Neuronal stem cell (in vitro differentiated cells): ENCODE data around the gene FAH.

Experiments
- DNase-seq: peaks from one replicate; pipeline ENCODE4 v3.0.0-alpha.2; 2013; ENCODE audit warnings: low spot score
- H2AFZ ChIP-seq: one replicate; pipeline ENCODE4 v1.6.1; 2013; ENCODE audit warnings: mild to moderate bottlenecking, low read length, inconsistent platforms
- H2AK5ac ChIP-seq: 2 replicates; pipeline ENCODE4 v1.6.1; 2013; ENCODE audit warnings: low read depth, mild to moderate bottlenecking, inconsistent platforms, low read length, moderate library complexity, mixed read lengths
- H2BK120ac ChIP-seq: 2 replicates; pipeline ENCODE4 v1.6.1; 2013; ENCODE audit warnings: low read depth, mild to moderate bottlenecking, inconsistent platforms, low read length, moderate library complexity, mixed read lengths
- H2BK12ac ChIP-seq: one replicate; pipeline ENCODE4 v1.6.1; 2013; ENCODE audit warnings: low read length, inconsistent platforms
- H2BK15ac ChIP-seq: 2 replicates; pipeline ENCODE4 v1.6.1; 2013; ENCODE audit warnings: mild to moderate bottlenecking, low read length, inconsistent platforms, mixed read lengths
- H2BK5ac ChIP-seq: one replicate; pipeline ENCODE4 v1.6.1; 2013; ENCODE audit warnings: inconsistent platforms, mild to moderate bottlenecking, low read length, moderate library complexity
- H3K14ac ChIP-seq: one replicate; pipeline ENCODE4 v1.6.1; 2013; ENCODE audit warnings: low read length, inconsistent platforms
- H3K18ac ChIP-seq: 2 replicates; pipeline ENCODE4 v1.6.1; 2013; ENCODE audit warnings: low read length, inconsistent platforms
- H3K23ac ChIP-seq: 2 replicates; pipeline ENCODE4 v1.6.1; 2013; ENCODE audit warnings: low read depth, mild to moderate bottlenecking, mixed read lengths, low read length, inconsistent platforms; ENCODE audit not compliant: poor library complexity
- H3K27ac ChIP-seq: replicated peaks from 3 replicates; pipeline ENCODE4 v1.5.1; 2013; ENCODE audit warnings: low read length, inconsistent platforms
- H3K27me3 ChIP-seq, 3 experiments: 2 replicates each; pipeline ENCODE4 v1.6.1; 2013; ENCODE audit warnings: low read length in 3 of 3, mild to moderate bottlenecking in 2 of 3, inconsistent platforms in 1 of 3, low read depth in 1 of 3, mixed read lengths in 1 of 3, moderate library complexity in 1 of 3; ENCODE audit not compliant: control insufficient read depth in 3 of 3, insufficient read depth in 3 of 3
- H3K36me3 ChIP-seq, 2 donors: replicated peaks in 1 of 2; 2 replicates each; pipeline ENCODE4 v1.6.1; 2013; ENCODE audit warnings: low read length in 2 of 2; ENCODE audit not compliant: control insufficient read depth in 2 of 2, insufficient read depth in 2 of 2
- H3K4ac ChIP-seq: 2 replicates; pipeline ENCODE4 v1.6.1; 2013; ENCODE audit warnings: inconsistent platforms, mild to moderate bottlenecking, low read length, moderate library complexity
- H3K4me1 ChIP-seq, 2 donors: 1 replicate in 1 of 2; 2 replicates in 1 of 2; pipeline ENCODE4 v1.6.1; 2013; ENCODE audit warnings: low read length in 2 of 2, low read depth in 1 of 2; ENCODE audit not compliant: control insufficient read depth in 2 of 2, insufficient read depth in 1 of 2
- H3K4me2 ChIP-seq: one replicate; pipeline ENCODE4 v1.6.1; 2013; ENCODE audit warnings: mild to moderate bottlenecking, low read length, inconsistent platforms; ENCODE audit not compliant: insufficient read depth, poor library complexity, severe bottlenecking
- H3K4me3 ChIP-seq, 2 donors: 2 replicates each; pipeline ENCODE4 v1.5.1; 2013; ENCODE audit warnings: low read length in 2 of 2, mild to moderate bottlenecking in 2 of 2, inconsistent platforms in 1 of 2, moderate library complexity in 1 of 2
- H3K79me1 ChIP-seq: one replicate; pipeline ENCODE4 v1.6.1; 2013; ENCODE audit warnings: low read depth, mild to moderate bottlenecking, inconsistent platforms, low read length, moderate library complexity
- H3K9ac ChIP-seq: one replicate; pipeline ENCODE4 v1.6.1; 2013; ENCODE audit warnings: mild to moderate bottlenecking, low read depth, low read length, inconsistent platforms; ENCODE audit not compliant: poor library complexity
- H3K9me3 ChIP-seq, 2 donors: replicated peaks in 1 of 2; 2 replicates each; pipeline versions ENCODE3 to v1.6.1; 2013; ENCODE audit warnings: low read length in 2 of 2, mild to moderate bottlenecking in 2 of 2, inconsistent platforms in 1 of 2, low read depth in 1 of 2, mixed read lengths in 1 of 2, moderate library complexity in 1 of 2; ENCODE audit not compliant: control insufficient read depth in 2 of 2, insufficient read depth in 1 of 2
- H4K8ac ChIP-seq: one replicate; pipeline ENCODE4 v1.6.1; 2013; ENCODE audit warnings: low read depth, mild to moderate bottlenecking, inconsistent platforms, low read length, moderate library complexity
- H4K91ac ChIP-seq: one replicate; pipeline ENCODE4 v1.6.1; 2013; ENCODE audit warnings: low read length, low read depth, mild to moderate bottlenecking, inconsistent platforms; ENCODE audit not compliant: poor library complexity
- WGBS, 2 donors: extraction: QIAGEN DNeasy Blood & Tissue Kit; methylation state at CpG; one replicate each; pipeline ENCODE4 v1.1.7; 2013; ENCODE audit warnings: missing lambda C conversion rate in 2 of 2, mixed read lengths in 1 of 2; ENCODE audit not compliant: insufficient read length in 2 of 2, insufficient replicate concordance in 1 of 2; ENCODE audit errors: extremely low coverage in 2 of 2; 5-methylcytosine and 5-hydroxymethylcytosine counted together

FAH gene

DNA sequence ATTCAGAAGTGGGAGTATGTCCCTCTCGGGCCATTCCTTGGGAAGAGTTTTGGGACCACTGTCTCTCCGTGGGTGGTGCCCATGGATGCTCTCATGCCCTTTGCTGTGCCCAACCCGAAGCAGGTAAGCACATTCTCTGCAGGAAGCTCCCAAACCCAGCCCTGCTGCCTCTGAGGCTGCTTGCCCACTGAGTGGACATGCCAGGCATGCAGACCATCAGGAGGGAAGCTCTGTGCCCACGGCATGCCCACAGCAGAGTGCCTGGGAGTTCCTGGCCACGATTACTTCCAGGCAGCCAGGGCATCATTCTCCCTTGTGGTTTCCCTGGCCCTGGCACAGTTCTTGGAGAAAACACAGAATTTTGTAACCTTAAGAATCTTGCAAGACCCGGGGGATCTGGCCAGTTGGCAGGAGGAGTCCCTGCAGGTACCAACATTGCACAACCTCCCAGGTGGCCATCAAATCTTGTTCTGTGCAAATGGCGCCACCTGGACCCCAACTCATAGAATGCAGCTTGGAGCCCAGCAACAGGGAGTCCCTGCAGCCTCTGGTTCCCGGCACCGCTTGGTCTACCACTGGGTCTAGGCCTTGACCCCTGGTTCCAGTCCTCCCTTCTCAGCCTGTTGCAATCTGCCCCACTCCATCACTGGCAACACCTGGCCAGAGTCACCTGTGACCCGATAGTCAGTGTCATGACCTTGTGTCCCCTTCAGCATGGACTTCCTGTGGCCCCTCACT is 20.4 kb downstream of the FAH start:
- H2BK5ac ChIP-seq, result no peak overlapping the region
- no CpG with 5 or more reads among the region's 10 CpGs for WGBS, 2 donors

DNA sequence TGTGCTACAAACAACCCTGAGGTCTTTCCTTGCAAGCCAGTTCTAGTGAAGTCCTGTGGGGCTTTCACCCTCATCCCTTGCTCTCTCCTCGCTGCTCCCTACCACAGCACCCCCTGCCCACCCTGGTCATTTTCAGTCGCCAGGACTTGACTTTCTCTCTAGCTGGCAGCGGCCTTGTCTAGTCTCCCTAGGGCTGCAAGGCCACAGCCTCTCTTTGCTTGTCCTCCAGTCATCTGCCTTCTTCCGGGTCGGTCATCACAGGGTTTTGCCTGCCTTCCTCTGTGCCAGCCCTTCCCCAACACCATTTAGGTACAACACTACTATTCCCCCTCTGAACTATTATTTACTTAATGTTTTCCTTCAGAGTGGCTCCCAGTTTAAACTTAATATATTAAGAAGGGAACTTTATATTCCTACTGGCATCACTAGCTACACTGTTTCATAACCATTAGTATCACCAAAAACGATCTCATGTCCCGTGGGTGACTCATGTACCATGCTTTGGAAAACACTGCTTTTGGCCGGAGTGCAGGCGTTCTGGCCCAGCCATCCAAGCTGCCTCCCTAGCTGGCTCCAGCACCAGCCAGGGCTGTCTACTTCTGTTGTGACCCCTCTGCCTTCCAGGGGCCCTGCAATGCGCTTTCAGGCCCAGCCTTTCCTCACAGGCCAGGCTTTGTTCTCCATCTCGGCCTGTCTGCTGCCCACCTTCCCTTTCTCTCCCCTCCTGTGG is 21.4 kb downstream of the FAH start:
- Histone ChIP-seq H3K27ac (no peak overlapping the region), H3K9me3 (no peaks in the 10 kb centered on the region), H3K4me1 (peaks cover 0 to 3% of the 10 kb centered on the region in 2 donors), H3K27me3 (no peaks in the 10 kb centered on the region), H2BK5ac (no peak overlapping the region), H3K4me3 (no peak overlapping the region), H3K4ac (no peak overlapping the region), H2AFZ (no peak overlapping the region), H2BK12ac (no peak overlapping the region), H3K9ac (peak overlapping the region; percentile 63), H4K91ac (no peak overlapping the region), H4K8ac (no peak overlapping the region), H3K18ac (no peak overlapping the region), H2BK120ac (no peak overlapping the region), H3K23ac (peak overlapping the region; percentile 14), H3K4me2 (no peak overlapping the region), H2BK15ac (peak overlapping the region; percentile 46), H3K14ac (no peak overlapping the region), H2AK5ac (peak overlapping the region; percentile 82), H3K79me1 (no peaks in the 10 kb centered on the region), H3K36me3 (peaks cover 0 to 5% of the 10 kb centered on the region in 2 donors)
- WGBS, 2 donors, result no CpG with 5 or more reads among the region's 11 CpGs
- no peak for DNase-seq

More for the DNA sequence above, 20.4 kb downstream of the FAH start:
- no peaks in the 10 kb centered on the region for H3K9me3 ChIP-seq
- no peak overlapping the region for H2AFZ ChIP-seq
- no peak overlapping the region for H3K4me3 ChIP-seq
- H2BK12ac ChIP-seq, result no peak overlapping the region
- H3K36me3 ChIP-seq, result peaks cover 5 to 6% of the 10 kb centered on the region in 2 donors
- H3K18ac ChIP-seq, result peak overlapping the region; percentile 50
- peak overlapping the region; percentile 65 for H3K9ac ChIP-seq
- H3K23ac ChIP-seq, result peak overlapping the region; percentile 14
- H3K27me3 ChIP-seq, result no peaks in the 10 kb centered on the region
- H3K14ac ChIP-seq, result no peak overlapping the region
- no peak overlapping the region for H2BK120ac ChIP-seq
- H3K4me2 ChIP-seq, result no peak overlapping the region
- H3K79me1 ChIP-seq, result no peaks in the 10 kb centered on the region
- H3K4me1 ChIP-seq, result peaks cover 0 to 3% of the 10 kb centered on the region in 2 donors
- H2BK15ac ChIP-seq, result peak overlapping the region; percentile 46
- peak overlapping the region; percentile 82 for H2AK5ac ChIP-seq
- no peak overlapping the region for H3K4ac ChIP-seq
- no peak overlapping the region for H3K27ac ChIP-seq
- peak; percentile 45 for DNase-seq
- no peak overlapping the region for H4K91ac ChIP-seq
- no peak overlapping the region for H4K8ac ChIP-seq

DNA sequence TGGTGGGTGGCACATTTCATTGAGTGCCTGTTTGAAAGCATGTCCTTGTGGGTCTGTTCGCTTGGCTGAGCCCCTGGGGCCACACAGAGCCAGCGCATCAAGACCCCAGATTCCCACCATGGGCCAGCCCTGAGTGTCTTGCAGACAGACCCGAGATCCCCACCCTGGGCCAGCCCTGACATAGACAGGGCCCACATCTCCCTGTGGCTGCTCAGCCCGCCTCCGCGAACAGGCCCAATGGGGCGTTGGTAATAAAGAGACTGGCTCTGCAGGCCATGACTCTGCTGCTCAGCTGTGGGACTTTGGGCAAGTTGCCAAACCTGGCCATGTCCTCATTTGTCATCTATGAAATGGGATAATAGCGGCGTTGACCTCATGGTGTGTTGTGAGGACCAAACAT is 22.6 kb downstream of the FAH start:
- Histone ChIP-seq H3K36me3 (peaks cover 0 to 6% of the 10 kb centered on the region in 2 donors), H2BK15ac (no peak overlapping the region), H2AFZ (no peak overlapping the region), H3K4me1 (peaks cover 0 to 3% of the 10 kb centered on the region in 2 donors), H3K4me3 (no peak overlapping the region), H4K8ac (no peak overlapping the region), H3K4me2 (no peak overlapping the region), H3K9me3 (no peaks in the 10 kb centered on the region), H3K79me1 (no peaks in the 10 kb centered on the region), H2BK12ac (no peak overlapping the region), H4K91ac (no peak overlapping the region), H2BK5ac (no peak overlapping the region), H3K4ac (no peak overlapping the region), H3K14ac (no peak overlapping the region), H3K18ac (no peak overlapping the region), H3K23ac (no peak overlapping the region), H3K9ac (no peak overlapping the region), H2BK120ac (no peak overlapping the region), H2AK5ac (no peak overlapping the region), H3K27ac (no peak overlapping the region), H3K27me3 (no peaks in the 10 kb centered on the region)
- DNase-seq, result no peak
- WGBS, 2 donors, result no CpG with 5 or more reads among the region's 9 CpGs

DNA sequence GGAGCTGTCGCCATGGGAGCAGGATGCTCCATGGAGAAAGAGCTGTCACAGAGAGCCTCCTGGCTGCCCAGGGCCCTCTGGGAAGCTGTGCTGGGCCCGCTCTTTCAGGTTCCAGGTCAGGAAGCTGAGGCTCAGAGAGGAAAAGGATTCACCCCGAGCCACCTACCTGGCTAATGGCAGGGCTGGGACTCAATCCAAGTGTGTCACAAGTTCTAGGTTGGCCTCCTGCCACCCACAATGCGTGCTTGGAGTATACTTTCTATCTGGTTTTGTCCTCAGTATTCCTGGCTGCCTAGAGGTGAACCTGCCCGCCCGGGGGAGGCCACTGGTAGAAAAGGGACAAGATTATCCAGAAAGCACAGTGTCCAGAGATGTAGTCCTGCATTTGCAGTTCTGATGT is 23.6 kb downstream of the FAH start:
- no peak overlapping the region for H3K27ac ChIP-seq
- H3K27me3 ChIP-seq, result no peaks in the 10 kb centered on the region
- no peak for DNase-seq
- no peak overlapping the region for H4K91ac ChIP-seq
- H3K9ac ChIP-seq, result no peak overlapping the region
- no peak overlapping the region for H2AK5ac ChIP-seq
- no peaks in the 10 kb centered on the region for H3K9me3 ChIP-seq
- H2BK15ac ChIP-seq, result no peak overlapping the region
- H2BK120ac ChIP-seq, result no peak overlapping the region
- WGBS, 2 donors, result no CpG with 5 or more reads among the region's 6 CpGs
- no peak overlapping the region for H3K4me2 ChIP-seq
- peaks cover 0 to 3% of the 10 kb centered on the region in 2 donors for H3K4me1 ChIP-seq
- no peak overlapping the region for H2BK12ac ChIP-seq
- no peak overlapping the region for H3K4ac ChIP-seq
- H2AFZ ChIP-seq, result no peak overlapping the region
- no peaks in the 10 kb centered on the region for H3K79me1 ChIP-seq
- no peak overlapping the region for H4K8ac ChIP-seq
- H3K14ac ChIP-seq, result no peak overlapping the region
- no peak overlapping the region for H3K18ac ChIP-seq
- peaks cover 5 to 6% of the 10 kb centered on the region in 2 donors for H3K36me3 ChIP-seq
- no peak overlapping the region for H3K23ac ChIP-seq
- no peak overlapping the region for H2BK5ac ChIP-seq
- H3K4me3 ChIP-seq, result no peak overlapping the region
